ENCODE data around the gene F12. TPM values are rescaled to one million over a fixed set of nuclear protein-coding genes. Genes with fewer than 3 reads are reported as not detected.
"Not testable (repeated sequence)": the region's sequence is repeated elsewhere in the genome, so short reads cannot be mapped to it uniquely, and the experiment has no call there.

F12 gene
- total RNA-seq, 1 donor from 2014 or later, result 0.85 TPM

DNA sequence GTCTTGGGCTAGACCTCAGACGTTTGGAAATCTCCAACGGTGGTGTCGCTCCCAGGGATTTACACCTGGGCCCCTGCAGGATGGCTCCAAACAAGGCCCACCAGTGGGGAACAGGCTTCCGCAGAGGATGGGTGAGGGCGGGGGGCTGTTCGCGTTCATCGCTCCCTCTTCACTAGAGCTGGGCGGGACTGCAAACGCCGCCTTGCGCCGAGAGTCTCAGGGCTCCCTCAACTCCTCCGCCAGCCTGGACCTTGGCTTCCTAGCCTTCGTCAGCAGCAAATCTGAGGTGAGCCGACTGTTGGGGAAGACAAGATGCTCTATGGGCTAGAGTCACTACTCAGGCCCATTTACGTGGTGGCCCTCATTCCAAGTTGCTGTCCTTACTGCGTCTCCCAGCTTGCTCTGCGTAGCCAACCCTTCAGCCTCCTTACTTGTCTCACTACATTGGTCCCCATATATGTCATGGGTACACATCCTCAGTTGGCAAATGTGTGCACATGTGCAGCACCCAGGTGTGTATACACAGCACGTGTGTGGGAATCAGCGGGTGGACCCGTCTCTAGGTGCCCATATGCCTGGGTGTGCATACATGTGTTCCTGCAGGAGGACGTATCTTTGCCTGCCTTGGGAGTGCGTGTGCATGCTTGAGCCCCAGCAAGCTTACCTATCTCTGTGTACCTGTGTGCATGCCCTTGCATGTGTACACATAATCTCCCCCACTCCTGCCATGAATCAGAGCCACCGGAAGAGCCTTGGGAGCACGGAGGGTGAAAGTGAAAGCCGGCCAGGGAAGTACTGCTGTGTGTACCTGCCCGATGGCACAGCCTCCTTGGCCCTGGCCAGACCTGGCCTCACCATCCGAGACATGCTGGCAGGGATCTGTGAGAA lies 41.1 kb downstream of the F12 start:
- DNase-seq, result no peak

GRCh38 chr5:177367323-177367848 lies 42.0 kb downstream of the F12 start:
- no peak for DNase-seq

DNA sequence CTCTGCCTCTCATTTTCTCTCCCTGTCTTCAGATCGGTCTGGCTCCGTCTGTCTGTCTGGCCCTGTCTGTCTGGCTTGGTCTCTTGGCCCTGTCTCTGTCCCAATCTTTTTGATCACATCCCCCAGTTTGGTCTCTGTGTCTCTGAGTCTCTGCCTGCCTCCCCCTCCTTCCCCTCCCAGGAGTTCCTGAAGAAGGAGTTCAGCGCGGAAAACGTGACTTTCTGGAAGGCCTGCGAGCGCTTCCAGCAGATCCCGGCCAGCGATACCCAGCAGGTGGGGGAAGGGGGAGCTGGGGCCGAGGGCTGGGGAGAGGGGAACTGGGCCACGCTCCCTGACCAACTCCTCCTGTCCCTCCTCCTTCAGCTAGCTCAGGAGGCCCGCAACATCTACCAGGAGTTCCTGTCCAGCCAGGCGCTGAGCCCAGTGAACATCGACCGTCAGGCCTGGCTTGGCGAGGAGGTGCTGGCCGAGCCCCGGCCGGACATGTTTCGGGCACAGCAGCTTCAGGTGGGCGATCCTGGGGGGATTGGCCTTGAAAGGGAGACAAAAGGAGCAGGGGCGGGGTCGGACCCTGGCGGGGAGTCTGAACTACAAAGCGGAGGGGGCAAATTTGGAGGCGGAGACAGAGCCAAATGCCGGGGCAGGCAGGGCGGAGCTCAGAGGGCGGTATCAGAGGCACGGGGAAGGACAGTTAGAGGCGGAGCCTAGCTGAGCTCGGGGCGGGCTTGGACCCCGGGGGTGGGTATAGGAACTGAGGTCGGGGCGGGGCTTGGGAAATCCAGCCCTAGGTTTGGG lies 42.6 kb downstream of the F12 start:
- DNase-seq, result peak; percentile 83

DNA sequence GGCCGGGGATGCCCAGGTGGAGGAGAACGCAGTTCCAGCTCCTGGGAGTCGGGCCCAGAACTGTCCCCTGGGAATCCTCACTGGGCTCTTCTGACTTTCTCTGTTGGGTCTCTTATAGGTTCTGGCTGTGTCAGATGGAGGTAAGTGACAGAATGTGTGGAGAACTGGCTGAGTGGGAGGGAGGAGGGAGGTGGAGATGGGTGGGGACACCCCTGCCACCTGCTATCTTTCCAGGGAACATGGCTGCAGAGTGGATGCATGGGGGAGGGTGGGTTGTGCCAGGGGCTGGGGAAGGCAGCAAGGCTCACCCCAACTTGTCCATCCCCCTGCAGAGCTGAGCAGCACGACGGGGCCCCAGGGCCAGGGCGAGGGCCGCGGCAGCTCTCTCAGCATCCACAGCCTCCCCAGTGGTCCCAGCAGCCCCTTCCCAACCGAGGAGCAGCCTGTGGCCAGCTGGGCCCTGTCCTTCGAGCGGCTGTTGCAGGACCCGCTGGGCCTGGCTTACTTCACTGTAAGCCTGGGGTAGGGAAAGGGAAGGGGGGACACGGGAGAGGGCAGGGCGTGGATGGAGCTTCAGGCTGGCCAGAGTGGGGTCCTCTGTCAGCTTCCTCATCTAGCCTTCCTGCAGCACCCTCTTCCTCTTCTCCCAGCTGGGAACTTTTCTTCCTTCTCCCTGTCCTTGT lies 43.4 kb downstream of the F12 start:
- DNase-seq, result no peak

GRCh38 chr5:177364159-177364962 lies 45.0 kb downstream of the F12 start:
- DNase-seq, result no peak

- no peak for DNase-seq
These were observed 45.8 kb downstream of the F12 start for GRCh38 chr5:177363565-177363964.

DNA sequence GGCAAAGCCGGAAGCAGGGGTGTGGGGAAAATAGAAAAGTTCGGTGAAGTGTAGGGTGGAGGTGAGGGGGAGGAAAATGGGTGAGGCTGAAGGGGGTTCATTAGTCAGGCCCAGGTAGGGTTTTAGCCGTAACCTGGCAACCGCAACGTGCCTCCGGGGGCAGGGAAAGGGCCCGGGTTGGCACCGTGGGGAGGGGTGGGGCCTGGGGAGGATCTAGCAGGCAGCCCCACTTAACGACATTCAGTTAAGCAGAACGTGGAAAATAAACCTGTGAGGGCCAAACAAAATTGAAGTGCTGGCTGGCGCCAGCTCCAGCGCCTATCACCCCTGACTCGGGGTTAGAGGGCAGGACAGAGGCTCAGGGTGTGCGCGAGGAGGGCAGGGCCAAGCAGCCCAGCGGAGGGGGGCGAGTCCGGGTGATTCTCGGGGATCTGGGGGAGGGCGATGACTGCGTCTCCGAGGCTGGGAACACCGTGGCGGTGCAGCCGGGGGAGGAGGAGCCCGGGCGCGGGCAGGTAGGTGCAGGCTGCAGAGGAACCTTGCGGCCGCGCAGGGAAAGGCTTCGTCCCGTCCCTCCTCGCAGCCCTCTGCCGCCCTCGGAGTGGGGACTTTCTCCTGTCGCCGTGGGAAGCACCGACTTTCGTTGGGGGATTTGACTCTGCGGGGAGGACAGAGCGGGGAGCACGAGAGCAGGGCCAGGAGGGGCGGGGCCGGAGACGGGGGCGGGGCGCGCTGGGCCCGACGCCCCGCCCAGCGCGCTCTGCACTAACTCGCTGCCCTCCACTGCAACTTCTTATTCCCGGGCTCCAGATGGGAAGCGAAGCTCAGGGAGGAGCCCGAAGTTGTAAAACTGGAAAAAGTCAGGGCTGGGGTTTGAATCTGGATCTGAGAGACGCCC lies 46.5 kb downstream of the F12 start:
- DNase-seq, result peak; percentile 48

DNA sequence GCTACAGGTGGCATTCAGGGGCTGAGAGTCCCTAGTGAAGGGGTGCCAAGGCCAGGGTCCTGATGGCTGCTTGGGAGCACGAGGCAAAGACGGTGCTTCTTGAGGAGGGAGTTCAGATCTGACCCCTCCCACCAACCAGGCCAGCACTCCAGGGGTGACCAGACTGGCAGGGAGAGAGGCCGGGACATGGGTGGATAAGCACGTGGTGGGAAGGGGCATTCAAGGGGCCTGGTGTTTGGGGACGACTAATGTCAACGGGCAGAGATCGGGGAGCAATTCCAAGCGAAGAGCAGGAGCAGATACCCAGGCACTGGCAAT lies 47.1 kb downstream of the F12 start:
- DNase-seq, result no peak

GRCh38 chr5:177361418-177362291 lies 47.7 kb downstream of the F12 start:
- DNase-seq, result no peak

DNA sequence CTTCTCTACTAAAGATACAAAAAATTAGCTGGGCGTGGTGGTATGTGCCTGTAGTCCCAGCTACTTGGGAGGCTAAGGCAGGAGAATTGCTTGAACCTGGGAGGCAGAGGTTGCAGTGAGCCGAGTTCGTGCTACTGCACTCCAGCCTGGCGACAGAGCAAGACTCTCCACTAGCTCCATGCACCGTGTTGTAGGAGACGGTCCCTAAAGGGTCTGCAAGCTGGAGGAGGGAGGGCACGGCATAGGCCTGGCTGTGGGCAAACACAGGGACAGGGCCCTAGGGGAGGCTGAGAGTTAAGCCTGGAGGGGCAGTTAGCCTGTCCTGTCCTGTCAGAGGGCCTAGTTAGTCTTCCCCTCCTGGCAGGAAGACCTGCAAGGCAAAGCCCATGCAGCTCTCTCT lies 48.6 kb downstream of the F12 start:
- not testable (repeated sequence) for DNase-seq

DNA sequence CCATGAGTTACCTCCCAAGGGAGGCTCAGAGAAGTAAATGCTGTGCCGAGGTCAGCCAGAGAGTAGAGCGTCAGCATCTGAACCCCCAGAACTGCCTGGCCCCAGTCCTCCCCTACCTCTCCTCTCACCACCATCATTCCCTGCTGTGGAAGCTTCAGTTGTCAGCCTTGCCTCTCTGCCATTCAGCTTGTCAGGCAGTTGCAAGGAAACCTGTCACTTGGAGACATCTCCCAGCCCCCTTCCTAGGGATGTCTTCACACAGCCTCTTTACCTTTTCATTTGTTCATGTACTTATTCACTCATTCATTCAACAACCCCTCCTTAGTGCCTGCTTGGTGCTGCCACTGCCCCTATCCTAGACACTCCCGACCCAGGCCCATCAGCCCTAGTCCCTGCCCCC lies 49.5 kb downstream of the F12 start:
- DNase-seq, result no peak

GRCh38 chr5:177359451-177359851 lies 49.9 kb downstream of the F12 start:
- no peak for DNase-seq

DNA sequence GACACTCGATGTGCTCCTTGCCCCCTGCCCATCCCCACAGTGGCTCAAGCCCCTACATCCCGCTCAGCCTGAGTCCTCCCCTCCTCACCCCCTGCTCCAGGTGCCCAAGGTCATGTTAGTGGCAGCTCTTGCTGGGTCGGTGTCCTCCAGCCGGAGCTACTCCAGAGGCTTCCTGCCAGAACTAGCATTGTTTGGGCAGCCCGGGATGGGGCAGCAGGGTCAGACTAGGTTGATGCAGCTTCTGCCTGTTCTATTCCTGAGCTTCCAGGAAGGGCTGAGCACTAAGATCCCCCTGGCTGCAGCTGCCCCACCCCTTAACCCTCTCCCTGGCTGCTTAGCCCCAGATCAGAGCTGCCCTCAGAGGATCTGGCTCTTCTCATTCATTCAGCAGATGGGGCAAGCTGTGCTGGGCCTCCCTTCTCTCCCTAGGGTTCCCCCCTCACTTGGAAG lies 51.0 kb downstream of the F12 start:
- DNase-seq, result peak; percentile 26

GRCh38 chr5:177357459-177358351 lies 51.7 kb downstream of the F12 start, which contains the start of gene RGS14:
TSS of gene RGS14 (plus strand) at chr5:177357924. CDS start at chr5:177358025, 101 bp downstream.
- DNase-seq, result peak; percentile 75

DNA sequence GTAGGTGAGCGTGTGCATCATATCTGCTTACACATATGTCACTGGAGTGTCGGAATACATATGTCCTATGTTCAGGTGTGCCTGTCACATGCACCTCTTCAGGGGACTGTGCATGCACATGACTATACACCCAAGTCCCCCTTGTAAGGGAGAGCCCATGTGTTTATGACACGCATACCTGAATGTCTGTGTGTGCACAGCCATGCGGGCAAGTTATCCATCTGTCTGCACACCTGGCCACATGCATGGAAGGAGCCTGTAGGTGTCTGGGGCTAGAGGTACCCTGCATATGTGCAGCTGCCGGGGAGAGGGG lies 52.3 kb downstream of the F12 start:
- no peak for DNase-seq

GRCh38 chr5:177356746-177357145 lies 52.6 kb downstream of the F12 start:
- DNase-seq, result no peak

DNA sequence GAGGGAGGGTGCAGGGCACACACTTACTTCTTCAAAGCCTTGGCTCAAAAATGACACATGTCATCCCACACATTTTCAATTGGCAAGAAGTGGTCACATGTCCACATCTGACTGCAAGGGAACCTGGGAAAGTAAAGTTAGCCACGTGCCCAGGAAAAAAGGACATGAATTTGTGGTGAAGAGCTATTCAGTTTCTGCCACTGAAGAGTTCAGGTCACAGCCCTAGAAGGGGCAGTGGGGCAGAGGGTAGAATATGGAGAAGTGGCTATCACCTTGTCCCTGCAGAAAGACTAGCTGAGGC lies 53.5 kb downstream of the F12 start:
- no peak for DNase-seq

GRCh38 chr5:177355162-177355867 lies 54.0 kb downstream of the F12 start:
- no peak for DNase-seq

DNA sequence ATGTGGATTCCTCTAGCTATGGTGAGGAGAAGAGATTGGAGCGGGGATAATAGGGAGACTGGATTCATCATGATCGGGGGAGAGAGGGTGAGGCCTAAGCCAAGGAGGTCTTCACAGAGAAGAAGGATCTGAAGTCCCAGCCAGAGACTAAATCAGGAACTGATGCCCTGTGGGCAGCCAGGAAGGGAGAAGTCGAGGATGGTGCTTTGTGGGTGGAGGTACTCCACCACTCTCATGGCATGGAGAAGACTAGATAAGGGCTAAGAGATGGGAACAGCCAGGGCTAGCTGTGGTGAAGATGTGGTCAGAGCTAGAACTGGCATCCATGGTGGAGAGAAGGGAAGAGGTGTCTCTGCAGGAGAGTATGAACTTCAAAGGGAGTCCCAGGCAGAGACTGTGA lies 54.7 kb downstream of the F12 start:
- no peak for DNase-seq
